Smooth muscle cell (in vitro differentiated cells): ENCODE results near the gene COX19. TPM values are rescaled to one million over a fixed set of nuclear protein-coding genes. Genes with fewer than 3 reads are reported as not detected.

Source experiments
- DNase-seq: peaks from one replicate; lab custom pipeline; 2025; ENCODE audit not compliant: unreplicated experiment; lab: John Stamatoyannopoulos, UW
- H2AFZ ChIP-seq: fragments of 200-600 bp; sonication (generic); 2 replicates; pipeline ENCODE4 v1.6.0; 2016; ENCODE audit warnings: antibody characterized with exemption, low read depth, mild to moderate bottlenecking
- H3F3A ChIP-seq: fragments of 200-600 bp; sonication (generic); 2 replicates; pipeline ENCODE4 v1.6.0; 2017; ENCODE audit warnings: antibody characterized with exemption, low read depth
- H3K27ac ChIP-seq: fragments of 200-600 bp; sonication (generic); 2 replicates; pipeline ENCODE4 v1.5.1; 2016; ENCODE audit warnings: low read depth, mild to moderate bottlenecking
- H3K27me3 ChIP-seq: fragments of 200-600 bp; sonication (generic); 2 replicates; pipeline ENCODE4 v1.6.1; 2016; ENCODE audit warnings: low read depth, mild to moderate bottlenecking
- H3K36me3 ChIP-seq: fragments of 200-600 bp; sonication (generic); 2 replicates; pipeline ENCODE4 v1.5.1; 2016; ENCODE audit warnings: low read depth
- H3K4me1 ChIP-seq: fragments of 200-600 bp; sonication (generic); 2 replicates; pipeline ENCODE4 v1.5.1; 2016; ENCODE audit warnings: low read depth
- H3K4me2 ChIP-seq: fragments of 200-600 bp; sonication (generic); 2 replicates; pipeline ENCODE4 v1.6.0; 2016; ENCODE audit warnings: mild to moderate bottlenecking
- H3K4me3 ChIP-seq: fragments of 200-600 bp; sonication (generic); 2 replicates; pipeline ENCODE4 v1.5.1; 2016; ENCODE audit warnings: mild to moderate bottlenecking
- H3K79me2 ChIP-seq: fragments of 200-600 bp; sonication (generic); 2 replicates; pipeline ENCODE4 v1.6.0; 2016; ENCODE audit warnings: low read depth, mild to moderate bottlenecking
- H3K9ac ChIP-seq: fragments of 200-600 bp; sonication (generic); 2 replicates; pipeline ENCODE4 v1.6.0; 2016; ENCODE audit warnings: low read depth
- H3K9me3 ChIP-seq: fragments of 200-600 bp; sonication (generic); replicated peaks from 2 replicates; pipeline ENCODE4 v1.5.1; 2016; ENCODE audit warnings: low read depth
- H4K20me1 ChIP-seq: fragments of 200-600 bp; sonication (generic); 2 replicates; pipeline ENCODE4 v1.6.0; 2016; ENCODE audit warnings: low read depth
- WGBS: methylation state at CpG from one replicate; pipeline ENCODE4 v1.1.7; 2016; ENCODE audit warnings: low lambda C conversion rate; 5-methylcytosine and 5-hydroxymethylcytosine counted together
- polyA plus RNA-seq: library from polyadenylated mRNA; unstranded; fragments of >200 nt; fragmentation: Nextera tagmentation; extraction: Ambion mirVana; gene quantifications from 2 replicates; pipeline ENCODE4 v1.2.1, GENCODE V29; 2016
- total RNA-seq: library from RNA; depleted of rRNA; stranded (reverse); fragments of >200 nt; gene quantifications from 2 replicates; pipeline ENCODE4 v1.2.3, GENCODE V29; 2014
- TF ChIP-seq, protein P1 (sequence below): fragments of 200-600 bp; sonication (generic); IDR thresholded peaks from 2 replicates; pipeline ENCODE4 v1.5.1; 2017; ENCODE audit warnings: borderline replicate concordance, mild to moderate bottlenecking, antibody characterized with exemption; ENCODE audit not compliant: insufficient read depth, poor library complexity, severe bottlenecking

Gene COX19
- total and polyA plus RNA-seq, 2 experiments from 2014 or later, result 10.0 to 10.4 TPM

DNA sequence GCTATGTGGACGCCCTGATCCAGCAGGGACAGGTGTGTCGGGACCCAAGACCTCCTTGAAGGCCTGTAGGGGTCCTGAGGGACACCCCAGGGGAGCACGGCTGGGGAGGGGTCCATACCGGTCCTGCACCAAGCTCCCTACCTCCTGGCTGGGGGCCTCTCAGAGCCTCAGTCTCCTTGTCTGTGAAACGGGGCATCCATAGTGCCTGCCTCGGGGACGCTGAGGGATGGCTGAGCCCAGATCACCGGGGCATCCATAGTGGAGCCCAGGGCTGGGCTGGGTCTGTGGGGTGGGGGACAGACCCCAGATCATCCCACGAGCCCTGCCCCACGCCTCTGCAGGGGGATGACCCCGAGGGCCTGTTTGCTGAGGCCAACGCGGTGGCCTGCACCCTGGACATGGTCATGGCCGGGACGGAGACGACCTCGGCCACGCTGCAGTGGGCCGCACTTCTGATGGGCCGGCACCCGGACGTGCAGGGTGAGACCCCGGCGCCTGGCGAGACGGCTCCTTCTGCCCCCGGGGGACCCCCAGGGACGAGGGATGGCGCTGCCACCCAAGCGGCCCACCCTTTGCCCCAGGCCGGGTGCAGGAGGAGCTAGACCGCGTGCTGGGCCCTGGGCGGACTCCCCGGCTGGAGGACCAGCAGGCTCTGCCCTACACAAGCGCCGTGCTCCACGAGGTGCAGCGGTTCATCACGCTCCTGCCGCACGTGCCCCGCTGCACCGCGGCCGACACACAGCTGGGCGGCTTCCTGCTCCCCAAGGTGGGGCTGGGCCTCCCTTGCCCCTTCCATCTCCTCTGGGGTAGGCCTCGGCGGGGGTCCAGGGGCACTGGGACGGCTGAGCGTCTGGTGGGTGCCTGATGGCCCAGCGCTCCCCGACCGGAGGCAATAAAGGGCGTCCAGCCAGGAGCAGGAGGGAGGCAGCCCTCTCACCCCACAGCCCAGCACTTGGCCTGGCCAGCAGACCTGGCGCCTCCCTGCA, 11.7 kb upstream of the COX19 start:
- WGBS, result 91% methylated on average over 48 of the region's 56 CpGs
- no peak overlapping the region for H2AFZ ChIP-seq
- H3K4me2 ChIP-seq, result no peak overlapping the region
- H3K4me1 ChIP-seq, result peaks cover 4% of the 10 kb centered on the region
- H4K20me1 ChIP-seq, result no peaks in the 10 kb centered on the region
- H3K4me3 ChIP-seq, result no peak overlapping the region
- no peak overlapping the region for H3K9ac ChIP-seq
- no peaks in the 10 kb centered on the region for H3K79me2 ChIP-seq
- H3K36me3 ChIP-seq, result no peaks in the 10 kb centered on the region
- H3F3A ChIP-seq, result no peaks in the 10 kb centered on the region
- H3K9me3 ChIP-seq, result no peaks in the 10 kb centered on the region
- TF ChIP-seq, protein P1, sequence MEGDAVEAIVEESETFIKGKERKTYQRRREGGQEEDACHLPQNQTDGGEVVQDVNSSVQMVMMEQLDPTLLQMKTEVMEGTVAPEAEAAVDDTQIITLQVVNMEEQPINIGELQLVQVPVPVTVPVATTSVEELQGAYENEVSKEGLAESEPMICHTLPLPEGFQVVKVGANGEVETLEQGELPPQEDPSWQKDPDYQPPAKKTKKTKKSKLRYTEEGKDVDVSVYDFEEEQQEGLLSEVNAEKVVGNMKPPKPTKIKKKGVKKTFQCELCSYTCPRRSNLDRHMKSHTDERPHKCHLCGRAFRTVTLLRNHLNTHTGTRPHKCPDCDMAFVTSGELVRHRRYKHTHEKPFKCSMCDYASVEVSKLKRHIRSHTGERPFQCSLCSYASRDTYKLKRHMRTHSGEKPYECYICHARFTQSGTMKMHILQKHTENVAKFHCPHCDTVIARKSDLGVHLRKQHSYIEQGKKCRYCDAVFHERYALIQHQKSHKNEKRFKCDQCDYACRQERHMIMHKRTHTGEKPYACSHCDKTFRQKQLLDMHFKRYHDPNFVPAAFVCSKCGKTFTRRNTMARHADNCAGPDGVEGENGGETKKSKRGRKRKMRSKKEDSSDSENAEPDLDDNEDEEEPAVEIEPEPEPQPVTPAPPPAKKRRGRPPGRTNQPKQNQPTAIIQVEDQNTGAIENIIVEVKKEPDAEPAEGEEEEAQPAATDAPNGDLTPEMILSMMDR, result no peak
- no peak for DNase-seq
- no peak overlapping the region for H3K27ac ChIP-seq
- H3K27me3 ChIP-seq, result no peaks in the 10 kb centered on the region

DNA sequence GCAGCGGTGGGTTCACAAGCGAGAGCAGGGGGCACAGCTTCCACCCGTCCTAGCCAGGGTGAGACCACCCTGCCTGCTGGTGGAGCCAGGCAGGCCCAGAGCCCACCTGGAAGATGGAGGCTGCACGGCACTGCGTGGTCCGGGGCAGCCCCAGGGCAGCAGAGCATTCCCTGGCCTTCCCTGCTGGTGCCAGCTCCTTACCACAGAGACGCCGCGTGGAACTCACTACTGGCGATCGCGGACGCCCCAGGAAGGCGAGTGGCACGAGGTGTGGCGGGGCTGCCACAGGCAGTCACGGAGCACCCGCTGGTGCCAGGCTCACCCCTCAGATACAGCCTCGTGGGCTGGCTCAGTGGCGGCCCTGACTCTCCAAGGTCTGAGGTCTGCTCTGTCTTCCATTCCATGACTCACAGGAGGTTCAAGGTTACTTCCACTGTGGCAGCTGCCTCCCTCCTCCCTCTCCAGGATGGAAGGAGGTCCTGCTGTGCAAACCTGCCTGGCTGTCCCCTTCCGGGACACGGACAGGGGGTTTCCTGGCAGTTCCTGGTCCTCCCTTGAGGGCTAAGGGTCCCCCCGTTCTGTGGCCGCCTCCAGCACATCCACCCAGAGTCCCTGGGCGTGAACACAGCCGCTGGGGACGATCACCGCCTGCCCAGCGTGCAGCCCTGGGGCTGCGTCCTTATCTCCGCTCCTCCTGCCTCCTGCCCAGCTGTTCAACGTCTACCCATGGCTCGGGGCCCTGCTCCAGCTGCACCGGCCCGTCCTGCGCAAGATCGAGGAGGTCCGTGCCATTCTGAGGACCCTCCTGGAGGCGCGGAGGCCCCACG, 10.8 kb upstream of the COX19 start:
- Histone ChIP-seq H3K9me3 (no peaks in the 10 kb centered on the region), H3K9ac (no peak overlapping the region), H3K79me2 (no peaks in the 10 kb centered on the region), H2AFZ (no peak overlapping the region), H3F3A (no peaks in the 10 kb centered on the region), H3K4me2 (no peak overlapping the region), H3K4me3 (no peak overlapping the region), H3K4me1 (peaks cover 4% of the 10 kb centered on the region), H4K20me1 (no peaks in the 10 kb centered on the region), H3K27ac (no peak overlapping the region), H3K36me3 (no peaks in the 10 kb centered on the region), H3K27me3 (no peaks in the 10 kb centered on the region)
- DNase-seq, result no peak
- WGBS, result 84% methylated on average over 41 of the region's 41 CpGs
- TF ChIP-seq, protein P1, result no peak

DNA sequence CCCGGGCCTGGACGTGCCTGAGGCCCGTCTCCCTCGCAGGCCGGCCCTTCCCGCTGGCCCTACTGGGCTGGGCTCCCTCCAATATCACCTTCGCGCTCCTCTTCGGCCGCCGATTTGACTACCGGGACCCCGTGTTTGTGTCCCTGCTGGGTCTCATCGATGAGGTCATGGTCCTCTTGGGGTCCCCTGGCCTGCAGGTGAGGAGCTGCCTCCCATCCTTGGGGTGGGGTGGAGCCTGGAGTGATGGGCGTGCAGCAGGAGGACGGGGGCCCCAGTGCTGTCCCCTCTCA, 9.7 kb upstream of the COX19 start:
- H3K36me3 ChIP-seq, result no peaks in the 10 kb centered on the region
- 93% methylated on average over 16 of the region's 16 CpGs for WGBS
- no peaks in the 10 kb centered on the region for H3K27me3 ChIP-seq
- no peak overlapping the region for H3K4me3 ChIP-seq
- no peak overlapping the region for H3K4me2 ChIP-seq
- no peak overlapping the region for H3K27ac ChIP-seq
- TF ChIP-seq, protein P1, result no peak
- peaks cover 4% of the 10 kb centered on the region for H3K4me1 ChIP-seq
- H2AFZ ChIP-seq, result no peak overlapping the region
- H3K79me2 ChIP-seq, result no peaks in the 10 kb centered on the region
- no peaks in the 10 kb centered on the region for H3K9me3 ChIP-seq
- no peaks in the 10 kb centered on the region for H4K20me1 ChIP-seq
- DNase-seq, result no peak
- H3K9ac ChIP-seq, result no peak overlapping the region
- no peaks in the 10 kb centered on the region for H3F3A ChIP-seq
